ENCODE measurements around the gene BIRC2. TPM values are rescaled to one million over a fixed set of nuclear protein-coding genes. Genes with fewer than 3 reads are reported as not detected.

The BIRC2 gene
- total and polyA plus RNA-seq, 10 of the 15 experiments (the other 5 are each of a cell fraction or from before 2014, with no cell fraction given): 13.8 to 75.8 (median 26.5) TPM

DNA sequence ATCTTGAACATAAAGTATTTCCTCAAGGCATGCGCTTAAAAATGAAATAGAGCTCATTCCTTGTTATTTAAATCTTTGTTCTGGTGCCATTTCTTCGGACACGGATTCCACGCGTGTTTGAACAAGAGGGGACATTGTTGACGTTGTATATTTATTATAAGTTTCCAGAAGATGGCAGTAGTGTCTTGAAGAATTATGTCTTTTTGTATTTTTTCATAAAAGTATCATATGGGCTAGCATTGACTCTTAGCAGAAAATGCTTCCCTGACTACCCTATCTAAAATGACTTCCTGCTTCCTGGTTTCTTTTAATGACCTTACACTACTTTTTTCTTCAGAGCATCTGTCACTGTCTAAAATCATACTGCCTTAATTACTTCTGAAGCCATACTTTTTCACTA lies 20.4 kb downstream of the BIRC2 start:
- no peaks in the 10 kb centered on the region for H3K79me2 ChIP-seq (ENCODE audit: control insufficient read depth, insufficient read depth, low read length)
- H3K27ac ChIP-seq (ENCODE audit: control insufficient read depth, insufficient read depth): no peak overlapping the region
- CTCF ChIA-PET: interaction anchor here (0.6 to 5.1 kb wide), 30 partner anchors 8 to 299 kb away, joined by 3 to 90 read pairs (median 4); no protein-coding TSS in a partner anchor
- H3K9ac ChIP-seq (ENCODE audit: control insufficient read depth, insufficient read depth, low read length): no peak overlapping the region
- in situ Hi-C loops (cut with MboI) (no loop called here), intact Hi-C loops (cut with micrococcal nuclease; ENCODE audit: unreplicated experiment) (no loop called here)
- peaks cover 11% of the 10 kb centered on the region; the same call in 1 of the 2 replicates for H3K4me1 ChIP-seq (ENCODE audit: control insufficient read depth, insufficient read depth, low read length)
- RAD21 ChIA-PET (ENCODE audit: unreplicated experiment): interaction anchor here (0.9 to 3.3 kb wide), 19 partner anchors 18 to 298 kb away, joined by 3 to 50 read pairs (median 4); no protein-coding TSS in a partner anchor
- ATAC-seq (peak; percentile 58), FAIRE-seq (no peak), DNase-seq (ENCODE audit: low read depth, low spot score) (no peak)
- no peak overlapping the region for H3K4me3 ChIP-seq
- H3K9me3 ChIP-seq (replicated peaks; ENCODE audit: control insufficient read depth, insufficient read depth, low read length): no peaks in the 10 kb centered on the region
- H3K36me3 ChIP-seq (ENCODE audit: control insufficient read depth in 2 of 2, insufficient read depth in 2 of 2, low read length in 1 of 2): peaks cover 0 to 14% of the 10 kb centered on the region in 2 experiments; a peak in 2 of 4 replicates
- BruUV-seq (replicated peaks): no TSS peak
- 80% methylated on average over 6 of the region's 6 CpGs for WGBS (ENCODE audit: insufficient coverage, insufficient replicate concordance, low lambda C conversion rate, missing lambda C conversion rate)
- peak; percentile 28; the same call in 1 of the 2 replicates for TF ChIP-seq SMC3 (IDR thresholded peaks at IDR 0.05; ENCODE audit: borderline replicate concordance, low read length)
- peak; percentile 40; the same call in 1 of the 2 replicates for TF ChIP-seq RAD21 (IDR thresholded peaks at IDR 0.05; ENCODE audit: insufficient read depth, low read depth, low read length)
- TF ChIP-seq, protein P1, sequence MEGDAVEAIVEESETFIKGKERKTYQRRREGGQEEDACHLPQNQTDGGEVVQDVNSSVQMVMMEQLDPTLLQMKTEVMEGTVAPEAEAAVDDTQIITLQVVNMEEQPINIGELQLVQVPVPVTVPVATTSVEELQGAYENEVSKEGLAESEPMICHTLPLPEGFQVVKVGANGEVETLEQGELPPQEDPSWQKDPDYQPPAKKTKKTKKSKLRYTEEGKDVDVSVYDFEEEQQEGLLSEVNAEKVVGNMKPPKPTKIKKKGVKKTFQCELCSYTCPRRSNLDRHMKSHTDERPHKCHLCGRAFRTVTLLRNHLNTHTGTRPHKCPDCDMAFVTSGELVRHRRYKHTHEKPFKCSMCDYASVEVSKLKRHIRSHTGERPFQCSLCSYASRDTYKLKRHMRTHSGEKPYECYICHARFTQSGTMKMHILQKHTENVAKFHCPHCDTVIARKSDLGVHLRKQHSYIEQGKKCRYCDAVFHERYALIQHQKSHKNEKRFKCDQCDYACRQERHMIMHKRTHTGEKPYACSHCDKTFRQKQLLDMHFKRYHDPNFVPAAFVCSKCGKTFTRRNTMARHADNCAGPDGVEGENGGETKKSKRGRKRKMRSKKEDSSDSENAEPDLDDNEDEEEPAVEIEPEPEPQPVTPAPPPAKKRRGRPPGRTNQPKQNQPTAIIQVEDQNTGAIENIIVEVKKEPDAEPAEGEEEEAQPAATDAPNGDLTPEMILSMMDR (IDR thresholded peaks at IDR 0.05 in 2 of 3, conservative IDR thresholded peaks at IDR 0.05 in 1 of 3; ENCODE audit: control insufficient read depth in 2 of 3, extremely low read depth in 1 of 3, insufficient read depth in 1 of 3, low read depth in 3 of 3, low read length in 3 of 3): peak; percentile 2 to 25 (median 17); a peak in 2 of 6 replicates
- TF ChIP-seq, protein P2, sequence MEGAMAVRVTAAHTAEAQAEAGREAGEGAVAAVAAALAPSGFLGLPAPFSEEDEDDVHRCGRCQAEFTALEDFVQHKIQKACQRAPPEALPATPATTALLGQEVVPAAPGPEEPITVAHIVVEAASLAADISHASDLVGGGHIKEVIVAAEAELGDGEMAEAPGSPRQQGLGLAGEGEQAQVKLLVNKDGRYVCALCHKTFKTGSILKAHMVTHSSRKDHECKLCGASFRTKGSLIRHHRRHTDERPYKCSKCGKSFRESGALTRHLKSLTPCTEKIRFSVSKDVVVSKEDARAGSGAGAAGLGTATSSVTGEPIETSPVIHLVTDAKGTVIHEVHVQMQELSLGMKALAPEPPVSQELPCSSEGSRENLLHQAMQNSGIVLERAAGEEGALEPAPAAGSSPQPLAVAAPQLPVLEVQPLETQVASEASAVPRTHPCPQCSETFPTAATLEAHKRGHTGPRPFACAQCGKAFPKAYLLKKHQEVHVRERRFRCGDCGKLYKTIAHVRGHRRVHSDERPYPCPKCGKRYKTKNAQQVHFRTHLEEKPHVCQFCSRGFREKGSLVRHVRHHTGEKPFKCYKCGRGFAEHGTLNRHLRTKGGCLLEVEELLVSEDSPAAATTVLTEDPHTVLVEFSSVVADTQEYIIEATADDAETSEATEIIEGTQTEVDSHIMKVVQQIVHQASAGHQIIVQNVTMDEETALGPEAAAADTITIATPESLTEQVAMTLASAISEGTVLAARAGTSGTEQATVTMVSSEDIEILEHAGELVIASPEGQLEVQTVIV (IDR thresholded peaks at IDR 0.05; ENCODE audit: borderline replicate concordance, partially characterized antibody): no peak
- H3K4me2 ChIP-seq (ENCODE audit: control insufficient read depth, insufficient read depth): no peak overlapping the region
- no peaks in the 10 kb centered on the region for H3K27me3 ChIP-seq (replicated peaks in 1 of 2; ENCODE audit: control insufficient read depth in 2 of 2, insufficient read depth in 2 of 2, low read length in 1 of 2)
- SMC1A ChIA-PET (ENCODE audit: uncharacterized antibody, unreplicated experiment): interaction anchor here (0.7 to 6.4 kb wide), 26 partner anchors 9 to 299 kb away, joined by 3 to 77 read pairs (median 5); no protein-coding TSS in a partner anchor
- POLR2A ChIA-PET: interaction anchor here (0.9 to 1.7 kb wide), 4 partner anchors 8 to 246 kb away, joined by 3 to 4 read pairs (median 3); no protein-coding TSS in a partner anchor
- no peak overlapping the region for H2AFZ ChIP-seq (ENCODE audit: control insufficient read depth, low read depth, low read length)
- no peaks in the 10 kb centered on the region for H4K20me1 ChIP-seq (ENCODE audit: control insufficient read depth, insufficient read depth)

Data from GM12878 (cell line).